HepG2 (cell line): ENCODE data around the gene PTAFR.

ENCODE experiments used
- KDM6A ChIP-seq: IDR thresholded peaks from 2 replicates; pipeline ENCODE4 v1.6.1; 2016; ENCODE audit warnings: low read depth
- TF ChIP-seq, protein P1 (sequence below): sonication (generic); formaldehyde crosslinking; IDR thresholded peaks from 2 replicates; pipeline ENCODE4 v1.5.0; 2020; ENCODE audit warnings: mild to moderate bottlenecking, missing genetic modification reagents, moderate library complexity

DNA sequence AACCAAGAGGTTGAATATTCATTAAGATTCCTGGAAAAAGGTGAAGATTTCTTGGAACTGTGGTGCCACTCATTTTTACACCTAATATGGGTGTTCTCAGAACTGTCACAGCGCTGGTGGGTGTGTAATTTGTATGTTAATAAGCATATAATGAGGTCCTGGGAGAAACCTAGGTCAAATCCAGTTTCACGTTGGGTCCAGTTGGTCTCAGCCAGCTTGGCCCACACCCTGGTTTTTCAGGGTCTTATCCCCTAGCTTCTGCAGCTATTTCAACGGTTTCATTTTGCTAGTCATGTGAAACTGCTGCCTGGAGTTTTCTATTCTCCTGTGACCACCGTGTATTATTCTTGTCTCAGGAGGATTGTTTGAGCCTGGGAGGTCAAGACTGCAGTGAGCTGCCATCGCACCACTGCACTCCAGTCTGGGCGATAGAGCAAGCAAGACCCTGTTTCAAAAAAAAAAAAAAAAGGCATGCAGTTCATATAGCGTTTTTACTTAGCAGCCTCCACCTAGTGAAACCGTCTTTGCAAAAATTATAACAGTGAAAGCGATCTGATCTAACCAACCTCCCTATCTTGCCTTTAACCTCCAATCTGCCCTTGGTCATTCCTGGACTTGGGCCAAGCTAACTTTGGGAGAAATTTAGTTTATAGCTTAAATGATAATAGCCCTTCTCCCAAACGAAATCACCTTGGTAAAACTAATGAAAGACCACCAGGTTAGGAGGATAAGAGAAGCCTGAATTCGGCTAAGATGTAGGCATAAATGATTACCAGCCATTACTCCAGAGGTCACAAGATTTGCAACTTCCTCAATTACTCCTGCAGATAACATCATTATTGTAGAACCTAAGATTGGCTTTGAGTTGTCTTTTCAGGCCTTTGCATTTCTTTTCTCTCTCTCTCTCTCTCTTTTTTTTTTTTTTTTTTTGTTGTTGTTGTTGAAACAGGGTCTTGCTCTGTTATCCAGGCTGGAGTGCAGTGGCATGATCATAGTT lies 44.0 kb downstream of the PTAFR start:
- TF ChIP-seq KDM6A, result no peak
- TF ChIP-seq, protein P1, sequence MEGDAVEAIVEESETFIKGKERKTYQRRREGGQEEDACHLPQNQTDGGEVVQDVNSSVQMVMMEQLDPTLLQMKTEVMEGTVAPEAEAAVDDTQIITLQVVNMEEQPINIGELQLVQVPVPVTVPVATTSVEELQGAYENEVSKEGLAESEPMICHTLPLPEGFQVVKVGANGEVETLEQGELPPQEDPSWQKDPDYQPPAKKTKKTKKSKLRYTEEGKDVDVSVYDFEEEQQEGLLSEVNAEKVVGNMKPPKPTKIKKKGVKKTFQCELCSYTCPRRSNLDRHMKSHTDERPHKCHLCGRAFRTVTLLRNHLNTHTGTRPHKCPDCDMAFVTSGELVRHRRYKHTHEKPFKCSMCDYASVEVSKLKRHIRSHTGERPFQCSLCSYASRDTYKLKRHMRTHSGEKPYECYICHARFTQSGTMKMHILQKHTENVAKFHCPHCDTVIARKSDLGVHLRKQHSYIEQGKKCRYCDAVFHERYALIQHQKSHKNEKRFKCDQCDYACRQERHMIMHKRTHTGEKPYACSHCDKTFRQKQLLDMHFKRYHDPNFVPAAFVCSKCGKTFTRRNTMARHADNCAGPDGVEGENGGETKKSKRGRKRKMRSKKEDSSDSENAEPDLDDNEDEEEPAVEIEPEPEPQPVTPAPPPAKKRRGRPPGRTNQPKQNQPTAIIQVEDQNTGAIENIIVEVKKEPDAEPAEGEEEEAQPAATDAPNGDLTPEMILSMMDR (CRISPR knock-in tag), result no peak
